Trophoblast cell (in vitro differentiated cells and primary cell): Measurements from ENCODE around the gene TBC1D22A.

Experiments used
- DNase-seq, 2 donors: peaks; one replicate each; pipeline ENCODE4 v3.0.0-alpha.2; 2016
- H2AFZ ChIP-seq: 2 replicates; pipeline ENCODE4 v1.6.1; 2013; ENCODE audit warnings: low read length, moderate library complexity, mild to moderate bottlenecking; ENCODE audit not compliant: insufficient read depth, poor library complexity
- H2AK5ac ChIP-seq: 2 replicates; pipeline ENCODE4 v1.6.1; 2013; ENCODE audit warnings: mild to moderate bottlenecking, low read length
- H2BK120ac ChIP-seq: 2 replicates; pipeline ENCODE4 v1.6.1; 2013; ENCODE audit warnings: low read length, mild to moderate bottlenecking, moderate library complexity; ENCODE audit not compliant: insufficient read depth, poor library complexity
- H2BK12ac ChIP-seq: 2 replicates; pipeline ENCODE4 v1.6.1; 2013; ENCODE audit warnings: mild to moderate bottlenecking, low read length, moderate library complexity
- H2BK5ac ChIP-seq: 2 replicates; pipeline ENCODE4 v1.6.1; 2013; ENCODE audit warnings: low read length, low read depth, moderate library complexity, mild to moderate bottlenecking; ENCODE audit not compliant: poor library complexity
- H3K14ac ChIP-seq: 2 replicates; pipeline ENCODE4 v1.6.1; 2013; ENCODE audit warnings: mild to moderate bottlenecking, low read length
- H3K18ac ChIP-seq: 2 replicates; pipeline ENCODE4 v1.6.1; 2013; ENCODE audit warnings: mild to moderate bottlenecking, low read length
- H3K23ac ChIP-seq: 2 replicates; pipeline ENCODE4 v1.6.1; 2013; ENCODE audit warnings: low read length
- H3K27ac ChIP-seq: 2 replicates; pipeline ENCODE4 v1.5.1; 2013; ENCODE audit warnings: low read depth, mild to moderate bottlenecking, inconsistent platforms, low read length, moderate library complexity
- H3K27me3 ChIP-seq: 2 replicates; pipeline ENCODE4 v1.6.1; 2013; ENCODE audit warnings: inconsistent platforms, mild to moderate bottlenecking, low read length, moderate library complexity; ENCODE audit not compliant: insufficient read depth
- H3K36me3 ChIP-seq, 2 experiments: 1 replicate in 1 of 2; 2 replicates in 1 of 2; pipeline ENCODE4 v1.6.1; 2013; ENCODE audit warnings: low read length in 2 of 2, mild to moderate bottlenecking in 2 of 2, moderate library complexity in 1 of 2; ENCODE audit not compliant: insufficient read depth in 2 of 2, control insufficient read depth in 1 of 2
- H3K4ac ChIP-seq: 2 replicates; pipeline ENCODE4 v1.6.1; 2013; ENCODE audit warnings: low read depth, mild to moderate bottlenecking, low read length, moderate library complexity
- H3K4me1 ChIP-seq, 2 experiments: 1 replicate in 1 of 2; 2 replicates in 1 of 2; pipeline ENCODE4 v1.6.1; 2013; ENCODE audit warnings: low read length in 2 of 2, mild to moderate bottlenecking in 2 of 2, moderate library complexity in 1 of 2; ENCODE audit not compliant: insufficient read depth in 2 of 2, control insufficient read depth in 1 of 2
- H3K4me2 ChIP-seq: 2 replicates; pipeline ENCODE4 v1.6.1; 2013; ENCODE audit warnings: inconsistent platforms, mild to moderate bottlenecking, low read length, moderate library complexity
- H3K4me3 ChIP-seq: 2 replicates; pipeline ENCODE4 v1.5.1; 2013; ENCODE audit warnings: mild to moderate bottlenecking, low read depth, low read length, inconsistent platforms
- H3K79me1 ChIP-seq: one replicate; pipeline ENCODE4 v1.6.1; 2013; ENCODE audit warnings: low read length
- H3K79me2 ChIP-seq: 2 replicates; pipeline ENCODE4 v1.6.1; 2013; ENCODE audit warnings: low read length, mild to moderate bottlenecking; ENCODE audit not compliant: control insufficient read depth, insufficient read depth, poor library complexity
- H3K9ac ChIP-seq: 2 replicates; pipeline ENCODE4 v1.6.1; 2013; ENCODE audit warnings: mild to moderate bottlenecking, low read length
- H3K9me3 ChIP-seq: 2 replicates; pipeline ENCODE4 v1.6.1; 2013; ENCODE audit warnings: low read depth, mild to moderate bottlenecking, control low read depth, inconsistent platforms, low read length; ENCODE audit not compliant: insufficient read depth
- H4K12ac ChIP-seq: 2 replicates; pipeline ENCODE4 v1.6.1; 2013; ENCODE audit warnings: low read depth, mild to moderate bottlenecking, low read length, moderate library complexity
- H4K8ac ChIP-seq: 2 replicates; pipeline ENCODE4 v1.6.1; 2013; ENCODE audit warnings: low read depth, mild to moderate bottlenecking, low read length, moderate library complexity
- H4K91ac ChIP-seq: one replicate; pipeline ENCODE4 v1.6.1; 2013; ENCODE audit warnings: low read depth, mild to moderate bottlenecking, low read length, moderate library complexity
- WGBS: extraction: QIAGEN DNeasy Blood & Tissue Kit; methylation state at CpG from one replicate; pipeline ENCODE4 v1.1.7; 2013; ENCODE audit warnings: missing lambda C conversion rate; ENCODE audit not compliant: insufficient read length, insufficient coverage; ENCODE audit errors: extremely low coverage; 5-methylcytosine and 5-hydroxymethylcytosine counted together

The TBC1D22A gene

GRCh38 chr22:47177334-47177815 is 414.9 kb downstream of the TBC1D22A start:
- Histone ChIP-seq H2BK5ac (no peak overlapping the region), H3K27ac (no peak overlapping the region), H3K36me3 (peaks cover 2 to 5% of the 10 kb centered on the region in 2 experiments), H3K9ac (no peak overlapping the region), H3K4ac (no peak overlapping the region), H3K14ac (no peak overlapping the region), H3K23ac (no peak overlapping the region), H3K79me2 (no peaks in the 10 kb centered on the region), H3K9me3 (peaks cover 23% of the 10 kb centered on the region), H2BK12ac (no peak overlapping the region), H3K4me3 (no peak overlapping the region), H3K4me1 (no peaks in the 10 kb centered on the region), H2BK120ac (no peak overlapping the region), H2AFZ (no peak overlapping the region), H4K91ac (no peak overlapping the region), H3K18ac (no peak overlapping the region), H2AK5ac (no peak overlapping the region), H3K27me3 (no peaks in the 10 kb centered on the region), H3K79me1 (no peaks in the 10 kb centered on the region), H4K8ac (no peak overlapping the region), H3K4me2 (no peak overlapping the region), H4K12ac (no peak overlapping the region)
- DNase-seq, result no peak
- WGBS, result no CpG with 5 or more reads among the region's 16 CpGs

GRCh38 chr22:47178339-47178738 is 415.9 kb downstream of the TBC1D22A start:
- H2AK5ac ChIP-seq, result no peak overlapping the region
- H2BK5ac ChIP-seq, result no peak overlapping the region
- no peaks in the 10 kb centered on the region for H3K4me1 ChIP-seq

GRCh38 chr22:47180796-47181195 is 418.3 kb downstream of the TBC1D22A start:
- Histone ChIP-seq H3K9me3 (peaks cover 22% of the 10 kb centered on the region), H3K4me3 (no peak overlapping the region), H3K18ac (no peak overlapping the region), H3K36me3 (no peaks in the 10 kb centered on the region), H3K4me2 (no peak overlapping the region), H4K8ac (no peak overlapping the region), H3K27ac (no peak overlapping the region), H3K9ac (no peak overlapping the region), H3K14ac (no peak overlapping the region), H3K4ac (no peak overlapping the region), H2BK5ac (no peak overlapping the region), H3K4me1 (no peaks in the 10 kb centered on the region), H2AK5ac (no peak overlapping the region), H3K79me2 (no peaks in the 10 kb centered on the region), H4K91ac (no peak overlapping the region), H2BK120ac (no peak overlapping the region), H3K27me3 (no peaks in the 10 kb centered on the region), H2AFZ (no peak overlapping the region), H2BK12ac (no peak overlapping the region), H3K79me1 (no peaks in the 10 kb centered on the region), H3K23ac (no peak overlapping the region), H4K12ac (no peak overlapping the region)
- no peak for DNase-seq
- no CpG with 5 or more reads among the region's 2 CpGs for WGBS

More at GRCh38 chr22:47178339-47178738, 415.9 kb downstream of the TBC1D22A start:
- Histone ChIP-seq H3K79me1 (no peaks in the 10 kb centered on the region), H2BK12ac (no peak overlapping the region), H3K9me3 (peaks cover 23% of the 10 kb centered on the region), H3K27ac (no peak overlapping the region), H3K14ac (no peak overlapping the region), H3K9ac (no peak overlapping the region), H3K4ac (no peak overlapping the region), H3K36me3 (peaks cover 2 to 5% of the 10 kb centered on the region in 2 experiments), H4K91ac (no peak overlapping the region), H3K18ac (no peak overlapping the region), H3K27me3 (no peaks in the 10 kb centered on the region), H3K4me2 (no peak overlapping the region), H4K8ac (no peak overlapping the region), H2BK120ac (no peak overlapping the region), H2AFZ (no peak overlapping the region), H3K23ac (no peak overlapping the region), H3K4me3 (no peak overlapping the region), H4K12ac (no peak overlapping the region), H3K79me2 (no peaks in the 10 kb centered on the region)
- DNase-seq, result no peak
- WGBS, result no CpG with 5 or more reads among the region's 5 CpGs

- Histone ChIP-seq H3K4me1 (no peaks in the 10 kb centered on the region), H4K8ac (no peak overlapping the region), H3K27me3 (no peaks in the 10 kb centered on the region), H3K4me2 (no peak overlapping the region), H3K4me3 (no peak overlapping the region), H2AK5ac (no peak overlapping the region), H3K36me3 (no peaks in the 10 kb centered on the region), H3K9me3 (peaks cover 37% of the 10 kb centered on the region), H2BK5ac (no peak overlapping the region), H3K79me2 (no peaks in the 10 kb centered on the region), H3K27ac (no peak overlapping the region), H2BK120ac (no peak overlapping the region), H4K12ac (no peak overlapping the region), H3K79me1 (no peaks in the 10 kb centered on the region), H3K4ac (no peak overlapping the region), H2BK12ac (no peak overlapping the region), H2AFZ (no peak overlapping the region), H3K14ac (no peak overlapping the region), H3K18ac (no peak overlapping the region), H3K9ac (no peak overlapping the region), H4K91ac (no peak overlapping the region), H3K23ac (no peak overlapping the region)
- no CpG with 5 or more reads among the region's 9 CpGs for WGBS
- no peak for DNase-seq
These were observed 424.9 kb downstream of the TBC1D22A start for GRCh38 chr22:47187176-47187957.
